ENCODE results near the gene C9orf50. TPM values are rescaled to one million over a fixed set of nuclear protein-coding genes. Genes with fewer than 3 reads are reported as not detected.

Gene C9orf50
- polyA plus RNA-seq, 1 donor from 2014 or later, result not detected

- Histone ChIP-seq H3K36me3 (ENCODE audit: insufficient read depth, low read length) (no peaks in the 10 kb centered on the region), H3F3A (ENCODE audit: insufficient read depth, low read length, poor library complexity, severe bottlenecking) (no peaks in the 10 kb centered on the region), H3K79me2 (replicated peaks; ENCODE audit: insufficient read depth, low read length) (no peaks in the 10 kb centered on the region), H3K9me3 (ENCODE audit: low read length) (no peaks in the 10 kb centered on the region), H3K4me2 (ENCODE audit: low read length) (no peak overlapping the region), H3K27me3 (ENCODE audit: insufficient read depth, low read depth, low read length) (no peaks in the 10 kb centered on the region), H2AFZ (ENCODE audit: low read depth, low read length) (no peak overlapping the region), H3K9ac (ENCODE audit: low read length) (no peak overlapping the region), H3K4me3 (ENCODE audit: low read length) (no peak overlapping the region), H3K27ac (ENCODE audit: low read length) (no peak overlapping the region), H3K9me2 (ENCODE audit: insufficient read depth, low read length) (no peaks in the 10 kb centered on the region), H4K20me1 (ENCODE audit: insufficient read depth) (no peaks in the 10 kb centered on the region)
- TF ChIP-seq, protein P1, sequence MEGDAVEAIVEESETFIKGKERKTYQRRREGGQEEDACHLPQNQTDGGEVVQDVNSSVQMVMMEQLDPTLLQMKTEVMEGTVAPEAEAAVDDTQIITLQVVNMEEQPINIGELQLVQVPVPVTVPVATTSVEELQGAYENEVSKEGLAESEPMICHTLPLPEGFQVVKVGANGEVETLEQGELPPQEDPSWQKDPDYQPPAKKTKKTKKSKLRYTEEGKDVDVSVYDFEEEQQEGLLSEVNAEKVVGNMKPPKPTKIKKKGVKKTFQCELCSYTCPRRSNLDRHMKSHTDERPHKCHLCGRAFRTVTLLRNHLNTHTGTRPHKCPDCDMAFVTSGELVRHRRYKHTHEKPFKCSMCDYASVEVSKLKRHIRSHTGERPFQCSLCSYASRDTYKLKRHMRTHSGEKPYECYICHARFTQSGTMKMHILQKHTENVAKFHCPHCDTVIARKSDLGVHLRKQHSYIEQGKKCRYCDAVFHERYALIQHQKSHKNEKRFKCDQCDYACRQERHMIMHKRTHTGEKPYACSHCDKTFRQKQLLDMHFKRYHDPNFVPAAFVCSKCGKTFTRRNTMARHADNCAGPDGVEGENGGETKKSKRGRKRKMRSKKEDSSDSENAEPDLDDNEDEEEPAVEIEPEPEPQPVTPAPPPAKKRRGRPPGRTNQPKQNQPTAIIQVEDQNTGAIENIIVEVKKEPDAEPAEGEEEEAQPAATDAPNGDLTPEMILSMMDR (IDR thresholded peaks at IDR 0.05; ENCODE audit: poor library complexity, severe bottlenecking), result no peak
- no peak for TF ChIP-seq POLR2AphosphoS5 (IDR thresholded peaks at IDR 0.05)
- no peak for TF ChIP-seq SMC3 (conservative IDR thresholded peaks at IDR 0.05; ENCODE audit: poor library complexity)
- no peak for TF ChIP-seq REST (IDR thresholded peaks at IDR 0.05; ENCODE audit: borderline replicate concordance)
- no peak for TF ChIP-seq EZH2 (IDR thresholded peaks at IDR 0.05; ENCODE audit: borderline replicate concordance, insufficient read depth, low read length, poor library complexity, severe bottlenecking)
- TF ChIP-seq RAD21 (conservative IDR thresholded peaks at IDR 0.05), result no peak
- TF ChIP-seq MXI1 (conservative IDR thresholded peaks at IDR 0.05; ENCODE audit: poor library complexity, severe bottlenecking), result no peak
Measured at GRCh38 chr9:129608561-129609481, 12.1 kb downstream of the C9orf50 start.

DNA sequence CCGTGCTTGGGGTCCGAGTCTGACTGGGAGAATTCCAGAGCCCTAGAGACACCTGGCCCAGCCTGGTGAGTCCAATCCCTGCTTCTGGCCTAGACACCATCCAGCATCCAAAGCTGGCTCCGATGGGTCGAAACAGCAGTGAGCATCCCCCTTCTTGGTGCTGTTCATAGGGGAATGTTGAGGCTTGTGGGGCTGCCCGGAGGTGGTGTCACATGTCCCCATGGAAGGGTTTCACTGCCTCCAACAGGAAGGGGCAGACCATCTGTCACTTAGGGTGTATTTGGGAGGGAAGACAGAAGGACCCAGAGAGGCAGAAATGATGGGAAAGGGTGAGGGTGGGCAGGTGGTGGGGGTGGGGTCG is 13.9 kb downstream of the C9orf50 start:
- no peak overlapping the region for H3K4me3 ChIP-seq (ENCODE audit: low read length)
- peak overlapping the region; percentile 20 for H3K9ac ChIP-seq (ENCODE audit: low read length)
- no peaks in the 10 kb centered on the region for H4K20me1 ChIP-seq (ENCODE audit: insufficient read depth)
- no peaks in the 10 kb centered on the region for H3K36me3 ChIP-seq (ENCODE audit: insufficient read depth, low read length)
- H3K9me2 ChIP-seq (ENCODE audit: insufficient read depth, low read length), result no peaks in the 10 kb centered on the region
- no peaks in the 10 kb centered on the region for H3K27me3 ChIP-seq (ENCODE audit: insufficient read depth, low read depth, low read length)
- no peak overlapping the region for H2AFZ ChIP-seq (ENCODE audit: low read depth, low read length)
- H3K9me3 ChIP-seq (ENCODE audit: low read length), result no peaks in the 10 kb centered on the region
- no peak overlapping the region for H3K4me2 ChIP-seq (ENCODE audit: low read length)
- no peaks in the 10 kb centered on the region for H3F3A ChIP-seq (ENCODE audit: insufficient read depth, low read length, poor library complexity, severe bottlenecking)
- TF ChIP-seq RAD21 (conservative IDR thresholded peaks at IDR 0.05) (no peak), MXI1 (conservative IDR thresholded peaks at IDR 0.05; ENCODE audit: poor library complexity, severe bottlenecking) (no peak), EP300 (conservative IDR thresholded peaks at IDR 0.05; ENCODE audit: poor library complexity, severe bottlenecking) (no peak), TAF1 (IDR thresholded peaks at IDR 0.05; ENCODE audit: low read depth) (no peak), SMC3 (conservative IDR thresholded peaks at IDR 0.05; ENCODE audit: poor library complexity) (no peak), REST (IDR thresholded peaks at IDR 0.05; ENCODE audit: borderline replicate concordance) (no peak), EZH2 (IDR thresholded peaks at IDR 0.05; ENCODE audit: borderline replicate concordance, insufficient read depth, low read length, poor library complexity, severe bottlenecking) (no peak), POLR2AphosphoS5 (IDR thresholded peaks at IDR 0.05) (no peak)
- TF ChIP-seq, protein P1 (IDR thresholded peaks at IDR 0.05; ENCODE audit: poor library complexity, severe bottlenecking), result no peak
- H3K79me2 ChIP-seq (replicated peaks; ENCODE audit: insufficient read depth, low read length), result no peaks in the 10 kb centered on the region
- H3K27ac ChIP-seq (ENCODE audit: low read length), result no peak overlapping the region

All from neural cell (in vitro differentiated cells).